Vagina (tissue), 2 donors: ENCODE data around the gene ELMO3. TPM values are rescaled to one million over a fixed set of nuclear protein-coding genes. Genes with fewer than 3 reads are reported as not detected.

ENCODE experiments used
- DNase-seq, 2 donors: peaks; one replicate each; pipeline ENCODE4 v3.0.0-alpha.2; 2017; ENCODE audit errors: extremely low spot score in 2 of 2
- H3K27ac ChIP-seq: fragments of 200-600 bp; sonication (generic); one replicate; pipeline ENCODE4 v1.5.1; 2019
- H3K27me3 ChIP-seq: fragments of 200-600 bp; sonication (generic); one replicate; pipeline ENCODE4 v1.5.1; 2019
- H3K36me3 ChIP-seq, 2 donors: fragments of 200-600 bp; sonication (generic); one replicate each; pipeline ENCODE4 v1.5.1; 2017 to 2019
- H3K4me1 ChIP-seq: fragments of 200-600 bp; sonication (generic); one replicate; pipeline ENCODE4 v1.5.1; 2019
- H3K4me3 ChIP-seq, 2 donors: fragments of 200-600 bp; sonication (generic); 1 replicate in 1 of 2; 2 replicates in 1 of 2; pipeline ENCODE4 v1.5.1; 2016 to 2019
- H3K9me3 ChIP-seq: fragments of 200-600 bp; sonication (generic); one replicate; pipeline ENCODE4 v1.5.1; 2019
- CTCF ChIP-seq, 3 experiments: fragments of 450-650 bp in 2 of 3; fragments of 200-600 bp in 1 of 3; sonication (generic) in 1 of 3; IDR thresholded peaks; one replicate each; pipeline ENCODE4 v1.5.1; 2017 to 2019; ENCODE audit warnings: antibody characterized with exemption in 3 of 3, mild to moderate bottlenecking in 2 of 3, moderate library complexity in 2 of 3
- POLR2A ChIP-seq, 2 donors: fragments of 450-650 bp; IDR thresholded peaks; one replicate each; pipeline ENCODE4 v1.6.1; 2017; ENCODE audit warnings: antibody characterized with exemption in 2 of 2, mild to moderate bottlenecking in 2 of 2, moderate library complexity in 2 of 2
- POLR2AphosphoS5 ChIP-seq, 2 donors: sonication (generic); formaldehyde crosslinking; IDR thresholded peaks; one replicate each; pipeline ENCODE4 v1.9.0; 2017; ENCODE audit warnings: antibody characterized with exemption in 2 of 2, mild to moderate bottlenecking in 2 of 2, low read depth in 1 of 2; ENCODE audit not compliant: insufficient read depth in 1 of 2
- intact Hi-C: fragments of 100-400 bp; cut with DNase I; formaldehyde crosslinking; loops from one replicate; pipeline ENCODE4 v1.15.1; 2023
- total RNA-seq: library from RNA; depleted of rRNA; stranded (reverse); fragments of >200 nt; gene quantifications from one replicate; pipeline ENCODE4 v1.2.3, GENCODE V29; 2016

ELMO3 gene
- total RNA-seq, 1 donor from 2014 or later: 21.6 TPM

GRCh38 chr16:67206129-67206837, 7.4 kb downstream of the ELMO3 start:
- no peaks in the 10 kb centered on the region for H3K9me3 ChIP-seq
- H3K27ac ChIP-seq: no peak overlapping the region
- H3K4me1 ChIP-seq: no peaks in the 10 kb centered on the region
- H3K27me3 ChIP-seq: no peaks in the 10 kb centered on the region
- H3K36me3 ChIP-seq: peaks cover 0 to 14% of the 10 kb centered on the region in 2 donors
- intact Hi-C loops: no loop called here
- no peak for DNase-seq
- no peak overlapping the region for H3K4me3 ChIP-seq
- TF ChIP-seq POLR2A (IDR thresholded peaks at IDR 0.05) (no peak), POLR2AphosphoS5 (IDR thresholded peaks at IDR 0.05; ENCODE audit: insufficient read depth in 1 of 2, low read depth in 1 of 2) (no peak), CTCF (IDR thresholded peaks at IDR 0.05) (no peak)

- H3K27ac ChIP-seq: no peak overlapping the region
- no peaks in the 10 kb centered on the region for H3K9me3 ChIP-seq
- H3K4me1 ChIP-seq: no peaks in the 10 kb centered on the region
- intact Hi-C loops: no loop called here
- no peaks in the 10 kb centered on the region for H3K27me3 ChIP-seq
- H3K36me3 ChIP-seq: peaks cover 0 to 10% of the 10 kb centered on the region in 2 donors
- H3K4me3 ChIP-seq: no peak overlapping the region
- TF ChIP-seq POLR2A (IDR thresholded peaks at IDR 0.05) (no peak), POLR2AphosphoS5 (IDR thresholded peaks at IDR 0.05; ENCODE audit: insufficient read depth in 1 of 2, low read depth in 1 of 2) (no peak), CTCF (IDR thresholded peaks at IDR 0.05) (no peak)
- no peak for DNase-seq
These were observed 7.9 kb downstream of the ELMO3 start for GRCh38 chr16:67206838-67207248.

- peaks cover 0 to 3% of the 10 kb centered on the region in 2 donors for H3K36me3 ChIP-seq
- H3K4me1 ChIP-seq: no peaks in the 10 kb centered on the region
- no peaks in the 10 kb centered on the region for H3K27me3 ChIP-seq
- intact Hi-C loops: no loop called here
- H3K27ac ChIP-seq: no peak overlapping the region
- DNase-seq: no peak
- H3K9me3 ChIP-seq: no peaks in the 10 kb centered on the region
- TF ChIP-seq POLR2AphosphoS5 (IDR thresholded peaks at IDR 0.05; ENCODE audit: insufficient read depth in 1 of 2, low read depth in 1 of 2): no peak
- TF ChIP-seq CTCF (IDR thresholded peaks at IDR 0.05): no peak
- TF ChIP-seq POLR2A (IDR thresholded peaks at IDR 0.05): no peak
- H3K4me3 ChIP-seq: no peak overlapping the region
These were observed 8.5 kb downstream of the ELMO3 start for GRCh38 chr16:67207249-67208091.

- DNase-seq: no peak
- Histone ChIP-seq H3K9me3 (no peaks in the 10 kb centered on the region), H3K27me3 (no peaks in the 10 kb centered on the region), H3K27ac (no peak overlapping the region), H3K4me3 (no peak overlapping the region), H3K36me3 (no peaks in the 10 kb centered on the region), H3K4me1 (no peaks in the 10 kb centered on the region)
- intact Hi-C loops: no loop called here
- TF ChIP-seq POLR2AphosphoS5 (IDR thresholded peaks at IDR 0.05; ENCODE audit: insufficient read depth in 1 of 2, low read depth in 1 of 2) (no peak), CTCF (IDR thresholded peaks at IDR 0.05) (no peak), POLR2A (IDR thresholded peaks at IDR 0.05) (no peak)
These were observed 9.4 kb downstream of the ELMO3 start for GRCh38 chr16:67208154-67208896.
